ENCODE data around the gene LTBP1. TPM values are rescaled to one million over a fixed set of nuclear protein-coding genes. Genes with fewer than 3 reads are reported as not detected.
"Not testable (repeated sequence)": the region's sequence is repeated elsewhere in the genome, so short reads cannot be mapped to it uniquely, and the experiment has no call there.

Gene LTBP1
- total RNA-seq, 2 experiments from 2014 or later: 0.18 TPM; not detected in 1

- Mint-ChIP-seq H3K36me3 (ENCODE audit: low read depth) (no peaks in the 10 kb centered on the region), H3K4me3 (no peak overlapping the region), H3K9me3 (no peaks in the 10 kb centered on the region), H3K4me1 (ENCODE audit: low read depth) (no peaks in the 10 kb centered on the region), H3K27me3 (no peaks in the 10 kb centered on the region), H3K27ac (no peak overlapping the region)
- intact Hi-C loops (cut with micrococcal nuclease): no loop called here
- ATAC-seq: no peak
- CTCF ChIA-PET: no interaction called here
- DNase-seq: no peak
- POLR2A ChIA-PET: no interaction called here
- no peak for TF ChIP-seq CTCF (IDR thresholded peaks at IDR 0.05)
Measured at GRCh38 chr2:33056170-33056569, 109.4 kb downstream of the LTBP1 start.

GRCh38 chr2:33057307-33058028 lies 110.7 kb downstream of the LTBP1 start:
- CTCF ChIA-PET: interaction anchor here (1.1 kb wide), 1 partner anchor 18 kb away, joined by 3 read pairs; no protein-coding TSS in a partner anchor
- H3K9me3 Mint-ChIP-seq; POLR2A ChIA-PET; H3K27ac Mint-ChIP-seq; H3K36me3 Mint-ChIP-seq (ENCODE audit: low read depth); DNase-seq; H3K4me3 Mint-ChIP-seq; intact Hi-C loops (cut with micrococcal nuclease); ATAC-seq; H3K4me1 Mint-ChIP-seq (ENCODE audit: low read depth); H3K27me3 Mint-ChIP-seq: not testable (repeated sequence)

GRCh38 chr2:33058716-33059470 lies 112.1 kb downstream of the LTBP1 start:
- Mint-ChIP-seq H3K4me1 (ENCODE audit: low read depth) (no peaks in the 10 kb centered on the region), H3K27me3 (peaks cover 2% of the 10 kb centered on the region), H3K4me3 (no peak overlapping the region), H3K36me3 (ENCODE audit: low read depth) (no peaks in the 10 kb centered on the region), H3K27ac (no peak overlapping the region), H3K9me3 (no peaks in the 10 kb centered on the region)
- intact Hi-C loops (cut with micrococcal nuclease): no loop called here
- ChIA-PET POLR2A (no interaction called here), CTCF (no interaction called here)
- no peak for ATAC-seq
- no peak for DNase-seq
- TF ChIP-seq CTCF (IDR thresholded peaks at IDR 0.05): no peak

- no peak for ATAC-seq
- Mint-ChIP-seq H3K9me3 (no peaks in the 10 kb centered on the region), H3K36me3 (ENCODE audit: low read depth) (no peaks in the 10 kb centered on the region), H3K4me1 (ENCODE audit: low read depth) (no peaks in the 10 kb centered on the region), H3K4me3 (no peak overlapping the region), H3K27ac (no peak overlapping the region), H3K27me3 (peaks cover 2% of the 10 kb centered on the region)
- ChIA-PET CTCF (no interaction called here), POLR2A (no interaction called here)
- no peak for TF ChIP-seq CTCF (IDR thresholded peaks at IDR 0.05)
- intact Hi-C loops (cut with micrococcal nuclease): no loop called here
- DNase-seq: no peak
Measured at GRCh38 chr2:33059471-33060156, 112.9 kb downstream of the LTBP1 start.

- CTCF ChIA-PET: no interaction called here
- no peak for DNase-seq
- H3K36me3 Mint-ChIP-seq (ENCODE audit: low read depth): no peaks in the 10 kb centered on the region
- H3K27ac Mint-ChIP-seq: no peak overlapping the region
- ATAC-seq: no peak
- intact Hi-C loops (cut with micrococcal nuclease): no loop called here
- no peaks in the 10 kb centered on the region for H3K9me3 Mint-ChIP-seq
- H3K4me1 Mint-ChIP-seq (ENCODE audit: low read depth): no peaks in the 10 kb centered on the region
- peaks cover 3% of the 10 kb centered on the region for H3K27me3 Mint-ChIP-seq
- POLR2A ChIA-PET: no interaction called here
- H3K4me3 Mint-ChIP-seq: no peak overlapping the region
- TF ChIP-seq CTCF (IDR thresholded peaks at IDR 0.05): no peak
Measured at GRCh38 chr2:33060405-33060804, 113.7 kb downstream of the LTBP1 start.
